C4-2B (cell line): ENCODE data around the gene MFSD6L.

Experiments used
- ZFX ChIP-seq: fragments of 450-650 bp; IDR thresholded peaks from 2 replicates; pipeline ENCODE4 v1.6.1; 2017
- TF ChIP-seq, protein P1 (sequence below): fragments of 450-650 bp; conservative IDR thresholded peaks from 2 replicates; pipeline ENCODE4 v1.5.1; 2017; ENCODE audit warnings: mild to moderate bottlenecking

DNA sequence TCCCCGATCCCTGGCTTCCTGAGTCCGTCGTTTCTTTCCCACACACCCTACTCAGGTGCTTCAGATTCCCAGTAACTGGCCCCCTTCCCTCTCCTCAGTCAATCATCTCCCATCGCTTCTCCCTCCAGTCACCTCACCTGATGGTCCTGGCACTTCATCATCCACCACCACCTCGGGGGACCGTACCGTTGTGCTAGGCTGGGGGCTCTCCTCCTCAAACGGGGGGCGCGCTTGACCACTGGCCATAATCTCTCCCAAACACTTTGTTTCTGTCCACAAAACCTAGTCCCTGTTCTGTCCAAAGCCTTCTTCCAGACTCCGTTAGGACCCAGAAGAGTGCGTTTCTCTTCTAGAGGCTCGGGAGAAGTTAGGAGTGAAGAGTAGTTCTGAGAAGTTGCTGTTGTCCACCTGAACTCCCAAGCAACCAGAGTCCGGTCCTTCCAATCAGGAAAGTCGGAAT lies 41.0 kb downstream of the MFSD6L start, which contains the start of gene SPDYE4:
- TF ChIP-seq, protein P1, sequence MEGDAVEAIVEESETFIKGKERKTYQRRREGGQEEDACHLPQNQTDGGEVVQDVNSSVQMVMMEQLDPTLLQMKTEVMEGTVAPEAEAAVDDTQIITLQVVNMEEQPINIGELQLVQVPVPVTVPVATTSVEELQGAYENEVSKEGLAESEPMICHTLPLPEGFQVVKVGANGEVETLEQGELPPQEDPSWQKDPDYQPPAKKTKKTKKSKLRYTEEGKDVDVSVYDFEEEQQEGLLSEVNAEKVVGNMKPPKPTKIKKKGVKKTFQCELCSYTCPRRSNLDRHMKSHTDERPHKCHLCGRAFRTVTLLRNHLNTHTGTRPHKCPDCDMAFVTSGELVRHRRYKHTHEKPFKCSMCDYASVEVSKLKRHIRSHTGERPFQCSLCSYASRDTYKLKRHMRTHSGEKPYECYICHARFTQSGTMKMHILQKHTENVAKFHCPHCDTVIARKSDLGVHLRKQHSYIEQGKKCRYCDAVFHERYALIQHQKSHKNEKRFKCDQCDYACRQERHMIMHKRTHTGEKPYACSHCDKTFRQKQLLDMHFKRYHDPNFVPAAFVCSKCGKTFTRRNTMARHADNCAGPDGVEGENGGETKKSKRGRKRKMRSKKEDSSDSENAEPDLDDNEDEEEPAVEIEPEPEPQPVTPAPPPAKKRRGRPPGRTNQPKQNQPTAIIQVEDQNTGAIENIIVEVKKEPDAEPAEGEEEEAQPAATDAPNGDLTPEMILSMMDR = no peak
- no peak for TF ChIP-seq ZFX
